ENCODE results near the gene ALDH3A2.

GRCh38 chr17:19664136-19664820 lies 15.7 kb downstream of the ALDH3A2 start:
- TF ChIP-seq, protein P1, sequence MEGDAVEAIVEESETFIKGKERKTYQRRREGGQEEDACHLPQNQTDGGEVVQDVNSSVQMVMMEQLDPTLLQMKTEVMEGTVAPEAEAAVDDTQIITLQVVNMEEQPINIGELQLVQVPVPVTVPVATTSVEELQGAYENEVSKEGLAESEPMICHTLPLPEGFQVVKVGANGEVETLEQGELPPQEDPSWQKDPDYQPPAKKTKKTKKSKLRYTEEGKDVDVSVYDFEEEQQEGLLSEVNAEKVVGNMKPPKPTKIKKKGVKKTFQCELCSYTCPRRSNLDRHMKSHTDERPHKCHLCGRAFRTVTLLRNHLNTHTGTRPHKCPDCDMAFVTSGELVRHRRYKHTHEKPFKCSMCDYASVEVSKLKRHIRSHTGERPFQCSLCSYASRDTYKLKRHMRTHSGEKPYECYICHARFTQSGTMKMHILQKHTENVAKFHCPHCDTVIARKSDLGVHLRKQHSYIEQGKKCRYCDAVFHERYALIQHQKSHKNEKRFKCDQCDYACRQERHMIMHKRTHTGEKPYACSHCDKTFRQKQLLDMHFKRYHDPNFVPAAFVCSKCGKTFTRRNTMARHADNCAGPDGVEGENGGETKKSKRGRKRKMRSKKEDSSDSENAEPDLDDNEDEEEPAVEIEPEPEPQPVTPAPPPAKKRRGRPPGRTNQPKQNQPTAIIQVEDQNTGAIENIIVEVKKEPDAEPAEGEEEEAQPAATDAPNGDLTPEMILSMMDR (IDR thresholded peaks at IDR 0.05), result no peak
- TF ChIP-seq POLR2AphosphoS5 (IDR thresholded peaks at IDR 0.05) (no peak), POLR2A (IDR thresholded peaks at IDR 0.05) (no peak)
